Endodermal cell (in vitro differentiated cells): ENCODE results near the gene ANKRD37. TPM values are rescaled to one million over a fixed set of nuclear protein-coding genes. Genes with fewer than 3 reads are reported as not detected.

Experiments
- DNase-seq: peaks from one replicate; pipeline ENCODE4 v3.0.0-alpha.2; 2017
- H3K27ac ChIP-seq: 2 replicates; pipeline ENCODE4 v1.5.1; 2013; ENCODE audit warnings: mild to moderate bottlenecking, low read depth, low read length, moderate library complexity
- H3K27me3 ChIP-seq: 2 replicates; pipeline ENCODE4 v1.6.1; 2013; ENCODE audit warnings: mild to moderate bottlenecking, low read length, moderate library complexity; ENCODE audit not compliant: insufficient read depth, control insufficient read depth, poor library complexity, severe bottlenecking
- H3K36me3 ChIP-seq: 2 replicates; pipeline ENCODE4 v1.7.0; 2013; ENCODE audit warnings: mild to moderate bottlenecking, low read length, moderate library complexity; ENCODE audit not compliant: control insufficient read depth, insufficient read depth
- H3K4me1 ChIP-seq: one replicate; pipeline ENCODE4 v1.7.0; 2013; ENCODE audit warnings: low read length; ENCODE audit not compliant: control insufficient read depth, insufficient read depth
- H3K4me3 ChIP-seq: 2 replicates; pipeline ENCODE4 v1.5.1; 2013; ENCODE audit warnings: mild to moderate bottlenecking, low read length, moderate library complexity
- H3K9ac ChIP-seq: 2 replicates; pipeline ENCODE4 v1.6.1; 2013; ENCODE audit warnings: mild to moderate bottlenecking, low read length, moderate library complexity; ENCODE audit not compliant: poor library complexity, severe bottlenecking; ENCODE audit errors: extremely low read depth
- H3K9me3 ChIP-seq: 2 replicates; pipeline ENCODE4 v1.6.1; 2013; ENCODE audit warnings: mild to moderate bottlenecking, low read length, moderate library complexity; ENCODE audit not compliant: control insufficient read depth
- H3K27ac Mint-ChIP-seq: 2 replicates; pipeline ENCODE4 v1.8.0; 2020; ENCODE audit warnings: mixed read lengths
- H3K27me3 Mint-ChIP-seq: 2 replicates; pipeline ENCODE4 v1.8.0; 2021; ENCODE audit warnings: mild to moderate bottlenecking, mixed read lengths; ENCODE audit not compliant: insufficient read depth
- H3K36me3 Mint-ChIP-seq: 2 replicates; pipeline ENCODE4 v1.8.0; 2020; ENCODE audit warnings: low read depth, mixed read lengths
- H3K4me1 Mint-ChIP-seq: 2 replicates; pipeline ENCODE4 v1.8.0; 2020; ENCODE audit warnings: mixed read lengths
- H3K4me3 Mint-ChIP-seq: 2 replicates; pipeline ENCODE4 v1.8.0; 2020; ENCODE audit warnings: mild to moderate bottlenecking, moderate library complexity, mixed read lengths
- H3K9me3 Mint-ChIP-seq: 2 replicates; pipeline ENCODE4 v1.8.0; 2020; ENCODE audit warnings: mild to moderate bottlenecking, mixed read lengths
- WGBS, 2 experiments: methylation state at CpG; one replicate each; pipeline versions ENCODE4 v1.1.5 to v1.1.7; 2013; ENCODE audit warnings: missing lambda C conversion rate in 2 of 2, mixed read lengths in 1 of 2; ENCODE audit not compliant: insufficient coverage in 1 of 2, insufficient read length in 1 of 2; 5-methylcytosine and 5-hydroxymethylcytosine counted together
- total RNA-seq, 2 donors: library from RNA; stranded (reverse); fragmentation: NEBNext Ultra II Directional in 1 of 2; extraction: Animal tissue kit (Norgen Biotek cat#: 25700) in 1 of 2; gene quantifications; 2 replicates in 1 of 2; 3 replicates in 1 of 2; pipeline ENCODE4 v1.2.1, GENCODE V29; 2021
- TF ChIP-seq, protein P1 (sequence below): fragments of 200-600 bp; sonication (generic); conservative IDR thresholded peaks from 2 replicates; pipeline ENCODE4 v1.5.0; 2021; ENCODE audit warnings: antibody characterized with exemption, mild to moderate bottlenecking

The ANKRD37 gene
- total RNA-seq, 2 donors from 2014 or later = 0.95 to 1.3 TPM

DNA sequence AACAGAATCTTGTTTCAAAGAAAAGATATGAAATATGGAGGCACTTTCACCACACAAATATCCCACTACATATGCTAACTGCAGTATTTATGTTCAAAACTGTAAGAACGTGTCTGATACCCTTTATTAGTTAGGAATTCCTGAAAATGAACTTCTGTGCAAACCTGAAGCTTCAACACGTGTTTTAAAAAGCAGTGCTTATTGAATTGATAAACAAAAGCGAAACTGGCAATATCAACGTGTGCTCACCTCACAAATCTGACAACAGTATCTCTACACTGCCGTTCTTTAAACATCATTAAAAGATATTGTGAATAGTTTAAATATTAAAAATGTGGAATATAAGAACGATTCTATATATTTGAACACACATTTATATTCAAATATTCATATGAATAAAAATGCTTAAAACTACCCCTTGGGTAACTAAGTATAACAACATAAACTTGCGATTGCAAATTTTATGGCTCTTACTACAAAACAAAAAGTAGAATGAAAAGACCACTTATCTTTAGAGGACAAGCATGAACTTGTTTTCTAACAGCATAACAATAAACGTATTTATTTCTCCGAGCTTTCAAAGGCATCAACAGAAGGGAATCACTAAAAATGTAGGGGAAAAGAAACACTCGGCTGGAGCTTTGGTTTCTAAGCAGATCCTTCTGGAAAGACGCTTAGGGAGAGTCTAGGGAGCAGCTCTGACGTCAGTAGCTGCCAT, 1.2 kb upstream of the ANKRD37 start, which contains the start of gene LRP2BP:
TSS of gene LRP2BP (minus strand) at position 687 of the 718 bp plus-strand sequence. CDS start 17,738 bp downstream, outside the sequence.
- H3K27ac Mint-ChIP-seq = peak within 1 kb of the TSS; percentile 95

DNA sequence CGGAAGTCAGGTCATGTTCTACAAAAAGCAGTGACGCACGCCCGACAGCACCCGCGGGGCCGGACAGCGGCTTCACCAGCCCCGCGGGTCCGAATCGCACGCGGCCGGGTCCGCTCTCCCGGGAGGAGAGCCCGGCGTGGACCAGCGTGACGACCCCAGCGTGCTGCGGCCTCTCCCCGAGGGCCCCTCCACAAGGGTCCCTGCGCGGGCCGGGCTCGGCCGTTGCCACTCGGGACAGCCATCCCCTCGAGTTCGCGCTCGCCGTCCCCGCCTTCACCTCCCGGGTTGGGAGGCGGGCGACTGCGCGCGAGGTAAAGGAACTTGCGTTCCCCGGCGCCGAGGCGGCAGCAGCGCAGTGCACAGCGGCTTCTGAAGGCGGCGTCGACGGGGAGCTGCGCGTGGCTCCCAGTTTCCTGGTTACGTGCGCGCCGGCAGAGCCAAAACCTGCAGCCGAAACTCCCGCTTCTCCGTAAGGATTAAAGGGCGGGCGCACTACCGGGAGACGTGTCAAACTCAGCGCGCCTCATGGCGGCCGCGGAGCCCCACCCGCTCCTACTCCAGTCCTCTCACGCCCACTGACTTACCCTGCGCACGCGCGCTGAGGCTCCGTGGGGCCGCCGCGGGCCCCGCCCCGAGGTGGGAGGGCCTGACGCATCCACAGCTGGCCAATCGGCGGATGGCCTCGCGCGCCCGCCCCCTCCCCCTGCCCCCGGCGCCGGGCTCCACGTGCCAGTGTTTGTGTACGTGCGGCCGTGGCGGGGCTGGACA, 501 bp upstream of the ANKRD37 start:
- Mint-ChIP-seq H3K4me3 (peak overlapping the region; percentile 74), H3K36me3 (peaks cover 11% of the 10 kb centered on the region), H3K27me3 (peaks cover 11% of the 10 kb centered on the region), H3K9me3 (no peaks in the 10 kb centered on the region), H3K4me1 (peaks cover 5% of the 10 kb centered on the region), H3K27ac (peak overlapping the region; percentile 95)
- peaks cover 11% of the 10 kb centered on the region for H3K27me3 ChIP-seq
- WGBS, 2 experiments = 1 to 2% methylated on average over 66 to 98 of the region's 98 CpGs
- peak overlapping the region; percentile 75 for H3K27ac ChIP-seq
- TF ChIP-seq, protein P1, sequence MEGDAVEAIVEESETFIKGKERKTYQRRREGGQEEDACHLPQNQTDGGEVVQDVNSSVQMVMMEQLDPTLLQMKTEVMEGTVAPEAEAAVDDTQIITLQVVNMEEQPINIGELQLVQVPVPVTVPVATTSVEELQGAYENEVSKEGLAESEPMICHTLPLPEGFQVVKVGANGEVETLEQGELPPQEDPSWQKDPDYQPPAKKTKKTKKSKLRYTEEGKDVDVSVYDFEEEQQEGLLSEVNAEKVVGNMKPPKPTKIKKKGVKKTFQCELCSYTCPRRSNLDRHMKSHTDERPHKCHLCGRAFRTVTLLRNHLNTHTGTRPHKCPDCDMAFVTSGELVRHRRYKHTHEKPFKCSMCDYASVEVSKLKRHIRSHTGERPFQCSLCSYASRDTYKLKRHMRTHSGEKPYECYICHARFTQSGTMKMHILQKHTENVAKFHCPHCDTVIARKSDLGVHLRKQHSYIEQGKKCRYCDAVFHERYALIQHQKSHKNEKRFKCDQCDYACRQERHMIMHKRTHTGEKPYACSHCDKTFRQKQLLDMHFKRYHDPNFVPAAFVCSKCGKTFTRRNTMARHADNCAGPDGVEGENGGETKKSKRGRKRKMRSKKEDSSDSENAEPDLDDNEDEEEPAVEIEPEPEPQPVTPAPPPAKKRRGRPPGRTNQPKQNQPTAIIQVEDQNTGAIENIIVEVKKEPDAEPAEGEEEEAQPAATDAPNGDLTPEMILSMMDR = no peak
- no peaks in the 10 kb centered on the region for H3K9me3 ChIP-seq
- no peaks in the 10 kb centered on the region for H3K4me1 ChIP-seq
- peaks cover 25% of the 10 kb centered on the region for H3K36me3 ChIP-seq
- DNase-seq = peak; percentile 97
- peak overlapping the region; percentile 87 for H3K4me3 ChIP-seq
- peak overlapping the region; percentile 80 for H3K9ac ChIP-seq

More for the DNA sequence above, 1.2 kb upstream of the ANKRD37 start, which contains the start of gene LRP2BP:
- Mint-ChIP-seq H3K36me3 (peaks cover 10% of the 10 kb centered on the region), H3K4me3 (peak within 1 kb of the TSS; percentile 74), H3K4me1 (peaks cover 5% of the 10 kb centered on the region), H3K27me3 (peaks cover 11% of the 10 kb centered on the region), H3K9me3 (no peaks in the 10 kb centered on the region)
- Histone ChIP-seq H3K4me1 (no peaks in the 10 kb centered on the region), H3K9ac (peak within 1 kb of the TSS; percentile 80), H3K36me3 (peaks cover 18% of the 10 kb centered on the region), H3K27me3 (peaks cover 11% of the 10 kb centered on the region), H3K27ac (peak within 1 kb of the TSS; percentile 75), H3K4me3 (peak within 1 kb of the TSS; percentile 87), H3K9me3 (no peaks in the 10 kb centered on the region)
- 67 to 70% methylated on average over 8 to 10 of the region's 12 CpGs for WGBS, 2 experiments
- TF ChIP-seq, protein P1 = no peak
- DNase-seq = no peak

DNA sequence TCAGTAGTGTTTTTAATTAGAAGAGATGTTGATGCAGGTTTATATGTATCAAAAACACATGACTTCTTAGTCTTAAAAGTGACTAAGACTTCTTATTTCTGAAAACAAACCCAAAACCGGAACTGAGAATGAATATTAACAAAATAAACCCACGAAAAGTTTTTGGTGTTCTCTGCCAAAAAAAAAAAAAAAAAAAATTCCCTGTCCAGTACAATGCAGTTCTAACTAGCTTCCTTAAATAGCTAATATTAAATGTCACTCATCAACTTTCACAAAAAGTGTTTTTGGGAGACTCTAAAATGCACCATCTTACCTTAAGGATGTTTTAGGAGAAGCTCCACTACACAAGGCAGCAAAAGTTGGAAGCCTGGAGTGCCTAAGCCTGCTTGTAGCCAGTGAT, 2.0 kb downstream of the ANKRD37 start:
- TF ChIP-seq, protein P1 = no peak
- Histone ChIP-seq H3K36me3 (peaks cover 39% of the 10 kb centered on the region), H3K9me3 (no peaks in the 10 kb centered on the region), H3K9ac (no peak overlapping the region), H3K4me1 (no peaks in the 10 kb centered on the region), H3K4me3 (no peak overlapping the region), H3K27ac (no peak overlapping the region), H3K27me3 (peaks cover 11% of the 10 kb centered on the region)
- DNase-seq = no peak
- H3K4me3 Mint-ChIP-seq = no peak overlapping the region
- peaks cover 5% of the 10 kb centered on the region for H3K4me1 Mint-ChIP-seq
- WGBS, 2 experiments = 93% methylated on average over 2 of the region's 2 CpGs; no CpG with 5 or more reads in 1 of the 2 experiments
- peaks cover 11% of the 10 kb centered on the region for H3K27me3 Mint-ChIP-seq
- peaks cover 28% of the 10 kb centered on the region for H3K36me3 Mint-ChIP-seq
- H3K27ac Mint-ChIP-seq = no peak overlapping the region
- no peaks in the 10 kb centered on the region for H3K9me3 Mint-ChIP-seq
